ENCODE results near the gene RFTN2.

DNA sequence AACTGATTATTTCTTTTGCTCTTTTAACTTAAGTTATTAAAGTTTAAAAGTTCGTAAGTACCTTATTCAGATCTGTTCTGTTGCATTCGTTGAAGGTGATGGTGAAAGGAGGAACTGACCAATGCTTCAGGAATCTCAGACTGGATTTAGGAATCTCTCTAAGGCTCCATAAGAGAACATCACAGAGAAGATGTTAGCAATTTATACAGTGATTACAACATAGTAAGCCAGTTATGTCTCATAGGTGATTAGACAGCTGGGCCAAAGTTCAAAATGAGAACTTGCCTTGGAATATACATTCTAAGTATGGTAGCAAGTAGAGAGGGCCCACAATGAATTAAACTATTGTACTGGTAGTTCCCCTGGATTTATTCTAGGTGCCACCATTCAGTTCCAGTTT is 32.9 kb upstream of the RFTN2 start:
- TF ChIP-seq, protein P1, sequence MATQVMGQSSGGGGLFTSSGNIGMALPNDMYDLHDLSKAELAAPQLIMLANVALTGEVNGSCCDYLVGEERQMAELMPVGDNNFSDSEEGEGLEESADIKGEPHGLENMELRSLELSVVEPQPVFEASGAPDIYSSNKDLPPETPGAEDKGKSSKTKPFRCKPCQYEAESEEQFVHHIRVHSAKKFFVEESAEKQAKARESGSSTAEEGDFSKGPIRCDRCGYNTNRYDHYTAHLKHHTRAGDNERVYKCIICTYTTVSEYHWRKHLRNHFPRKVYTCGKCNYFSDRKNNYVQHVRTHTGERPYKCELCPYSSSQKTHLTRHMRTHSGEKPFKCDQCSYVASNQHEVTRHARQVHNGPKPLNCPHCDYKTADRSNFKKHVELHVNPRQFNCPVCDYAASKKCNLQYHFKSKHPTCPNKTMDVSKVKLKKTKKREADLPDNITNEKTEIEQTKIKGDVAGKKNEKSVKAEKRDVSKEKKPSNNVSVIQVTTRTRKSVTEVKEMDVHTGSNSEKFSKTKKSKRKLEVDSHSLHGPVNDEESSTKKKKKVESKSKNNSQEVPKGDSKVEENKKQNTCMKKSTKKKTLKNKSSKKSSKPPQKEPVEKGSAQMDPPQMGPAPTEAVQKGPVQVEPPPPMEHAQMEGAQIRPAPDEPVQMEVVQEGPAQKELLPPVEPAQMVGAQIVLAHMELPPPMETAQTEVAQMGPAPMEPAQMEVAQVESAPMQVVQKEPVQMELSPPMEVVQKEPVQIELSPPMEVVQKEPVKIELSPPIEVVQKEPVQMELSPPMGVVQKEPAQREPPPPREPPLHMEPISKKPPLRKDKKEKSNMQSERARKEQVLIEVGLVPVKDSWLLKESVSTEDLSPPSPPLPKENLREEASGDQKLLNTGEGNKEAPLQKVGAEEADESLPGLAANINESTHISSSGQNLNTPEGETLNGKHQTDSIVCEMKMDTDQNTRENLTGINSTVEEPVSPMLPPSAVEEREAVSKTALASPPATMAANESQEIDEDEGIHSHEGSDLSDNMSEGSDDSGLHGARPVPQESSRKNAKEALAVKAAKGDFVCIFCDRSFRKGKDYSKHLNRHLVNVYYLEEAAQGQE (IDR thresholded peaks at IDR 0.05; ENCODE audit: low read depth, low read length), result no peak
- TF ChIP-seq EZH2phosphoT487 (IDR thresholded peaks at IDR 0.05; ENCODE audit: borderline replicate concordance, low read depth), result no peak
- no peak for TF ChIP-seq GATA2 (CRISPR knock-in tag; IDR thresholded peaks at IDR 0.05)
- no peak for TF ChIP-seq ELF1 (IDR thresholded peaks at IDR 0.05)

Measured in SK-N-SH (cell line).